Dendritic cell treated with granulocyte-macrophage colony-stimulating factor and Interleukin-4, amounts not matched to agents 40 ng/mL and 50 ng/mL, for 4 days (primary cell): Measurements from ENCODE around the gene HTR4.
"Not testable (repeated sequence)": the region's sequence is repeated elsewhere in the genome, so short reads cannot be mapped to it uniquely, and the experiment has no call there.

Source experiments
- H3K27ac Mint-ChIP-seq: one replicate; pipeline ENCODE4 v1.8.0; 2022; ENCODE audit warnings: mild to moderate bottlenecking, mixed read lengths
- H3K27me3 Mint-ChIP-seq: one replicate; pipeline ENCODE4 v1.8.0; 2022; ENCODE audit warnings: mild to moderate bottlenecking, mixed read lengths
- H3K36me3 Mint-ChIP-seq: one replicate; pipeline ENCODE4 v1.8.0; 2022; ENCODE audit warnings: low read depth, mixed read lengths
- H3K4me1 Mint-ChIP-seq: one replicate; pipeline ENCODE4 v1.8.0; 2022; ENCODE audit warnings: low read depth, mixed read lengths
- H3K4me3 Mint-ChIP-seq: one replicate; pipeline ENCODE4 v1.8.0; 2022; ENCODE audit warnings: mild to moderate bottlenecking, moderate library complexity, mixed read lengths
- H3K9me3 Mint-ChIP-seq: one replicate; pipeline ENCODE4 v1.8.0; 2022; ENCODE audit warnings: mixed read lengths
- intact Hi-C: fragments of 100-400 bp; cut with micrococcal nuclease; formaldehyde crosslinking; loops from one replicate; pipeline ENCODE4 v1.15.0; 2022

HTR4 gene

GRCh38 chr5:148683651-148684050 lies 29.3 kb upstream of the HTR4 start:
- H3K27ac Mint-ChIP-seq, result no peak overlapping the region

GRCh38 chr5:148682058-148683026 lies 28.0 kb upstream of the HTR4 start:
- no peak overlapping the region for H3K4me3 Mint-ChIP-seq
- H3K36me3 Mint-ChIP-seq, result no peaks in the 10 kb centered on the region
- no peak overlapping the region for H3K27ac Mint-ChIP-seq

More at GRCh38 chr5:148683651-148684050, 29.3 kb upstream of the HTR4 start:
- Mint-ChIP-seq H3K27me3 (no peaks in the 10 kb centered on the region), H3K4me1 (no peaks in the 10 kb centered on the region), H3K9me3 (no peaks in the 10 kb centered on the region), H3K4me3 (no peak overlapping the region), H3K36me3 (no peaks in the 10 kb centered on the region)
- intact Hi-C loops, result no loop called here

DNA sequence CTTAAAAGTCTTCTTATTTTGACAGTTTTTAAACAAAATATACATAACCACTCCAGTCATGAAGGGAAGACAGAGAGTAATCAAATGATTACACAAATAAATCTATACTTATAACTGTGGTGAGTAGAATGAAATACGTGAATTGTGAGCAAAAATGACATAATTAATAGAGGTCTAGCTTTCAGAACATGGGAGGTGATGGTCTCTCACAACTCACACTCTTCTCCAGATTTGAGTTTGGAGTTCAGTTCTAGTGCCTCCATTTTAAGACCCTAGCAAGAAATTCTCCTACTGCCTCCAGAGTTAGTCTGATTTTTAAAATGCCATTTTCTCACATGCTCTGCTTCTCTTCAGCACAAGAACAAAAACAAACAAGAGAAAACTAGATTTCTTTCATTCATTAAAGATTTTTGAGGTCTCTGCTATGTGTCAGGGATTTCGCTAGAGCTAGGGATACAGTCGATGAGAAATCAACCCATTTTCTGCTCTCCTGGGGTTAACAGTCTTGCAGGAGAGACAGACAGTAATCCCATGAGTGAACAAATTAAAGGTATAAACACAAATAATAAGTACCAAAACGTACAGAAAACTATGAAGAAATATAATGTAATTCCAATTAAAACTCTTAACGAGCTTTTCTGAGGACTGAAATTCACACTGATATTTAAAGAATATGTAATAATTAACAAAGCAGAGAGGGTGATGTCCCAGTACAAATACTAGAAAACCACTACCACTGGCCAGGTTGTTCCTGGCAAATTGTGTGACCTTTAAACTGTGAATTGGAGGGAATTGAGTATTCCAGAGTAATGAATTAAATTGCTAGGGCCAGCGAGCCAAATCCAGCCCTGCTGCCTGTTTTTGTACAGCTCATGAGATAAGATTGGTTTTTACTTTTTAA lies 27.1 kb upstream of the HTR4 start:
- Mint-ChIP-seq H3K4me3 (no peak overlapping the region), H3K36me3 (no peaks in the 10 kb centered on the region), H3K27ac (no peak overlapping the region), H3K9me3 (no peaks in the 10 kb centered on the region), H3K4me1 (no peaks in the 10 kb centered on the region), H3K27me3 (no peaks in the 10 kb centered on the region)
- intact Hi-C loops, result no loop called here

More at GRCh38 chr5:148682058-148683026, 28.0 kb upstream of the HTR4 start:
- intact Hi-C loops, result no loop called here
- Mint-ChIP-seq H3K9me3 (no peaks in the 10 kb centered on the region), H3K4me1 (no peaks in the 10 kb centered on the region), H3K27me3 (no peaks in the 10 kb centered on the region)

DNA sequence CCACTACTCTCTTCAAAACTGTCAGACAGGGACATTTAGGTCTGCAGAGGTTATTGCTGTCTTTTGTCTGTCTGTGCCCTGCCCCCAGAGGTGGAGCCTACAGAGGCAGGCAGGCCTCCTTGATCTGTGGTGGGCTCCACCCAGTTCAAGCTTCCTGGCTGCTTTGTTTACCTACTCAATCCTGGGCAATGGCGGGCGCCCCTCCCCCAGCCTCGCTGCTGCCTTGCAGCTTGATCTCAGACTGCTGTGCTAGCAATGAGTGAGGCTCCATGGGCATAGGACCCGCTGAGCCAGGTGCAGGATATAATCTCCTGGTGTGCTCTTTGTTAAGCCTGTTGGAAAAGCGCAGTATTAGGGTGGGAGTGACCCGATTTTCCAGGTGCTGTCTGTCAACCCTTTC lies 19.4 kb upstream of the HTR4 start:
- H3K4me1 Mint-ChIP-seq, intact Hi-C loops, H3K27me3 Mint-ChIP-seq, H3K27ac Mint-ChIP-seq, H3K36me3 Mint-ChIP-seq, H3K9me3 Mint-ChIP-seq, H3K4me3 Mint-ChIP-seq: not testable (repeated sequence)

DNA sequence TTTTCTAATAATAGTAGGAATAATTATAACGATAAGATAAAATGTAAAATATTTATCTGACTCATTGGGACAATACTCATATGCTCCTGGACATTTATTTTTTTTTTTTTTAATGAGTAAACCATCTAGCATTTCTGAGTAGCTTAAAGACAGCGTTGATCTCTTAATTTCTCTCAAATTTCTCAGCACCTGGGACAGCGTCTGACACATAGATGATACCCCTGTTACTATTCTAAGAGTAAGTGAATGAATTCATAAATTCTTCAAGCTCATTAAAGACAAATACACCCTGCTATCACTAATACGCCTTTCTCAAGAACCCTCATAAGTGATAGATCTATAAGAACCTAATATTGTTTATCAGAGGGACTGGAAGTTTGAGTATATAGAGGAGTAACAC lies 12.0 kb upstream of the HTR4 start:
- Mint-ChIP-seq H3K9me3 (no peaks in the 10 kb centered on the region), H3K27me3 (no peaks in the 10 kb centered on the region), H3K36me3 (no peaks in the 10 kb centered on the region), H3K4me1 (no peaks in the 10 kb centered on the region), H3K27ac (no peak overlapping the region), H3K4me3 (no peak overlapping the region)
- intact Hi-C loops, result no loop called here

DNA sequence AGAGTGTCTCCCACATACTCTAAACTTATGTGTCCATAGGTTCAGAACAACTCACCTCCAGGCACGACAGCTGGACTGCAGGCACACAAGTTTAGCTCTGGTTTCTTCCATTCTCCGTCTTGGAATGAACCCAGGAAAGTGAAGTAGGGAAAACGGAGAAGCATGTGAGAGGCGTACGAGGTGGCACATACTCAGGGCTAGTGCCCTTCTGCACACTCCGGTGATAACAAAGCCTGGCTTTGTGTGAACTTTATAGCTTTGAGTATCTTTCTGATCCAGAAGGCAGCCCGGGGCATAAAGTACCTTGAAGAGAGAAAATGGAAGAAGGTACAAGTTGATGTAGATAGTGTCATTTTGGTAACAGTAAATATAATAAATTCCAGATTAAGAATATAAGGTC lies 11.1 kb upstream of the HTR4 start:
- no peak overlapping the region for H3K4me3 Mint-ChIP-seq
- intact Hi-C loops, result no loop called here
- peaks cover 4% of the 10 kb centered on the region for H3K27me3 Mint-ChIP-seq
- no peaks in the 10 kb centered on the region for H3K36me3 Mint-ChIP-seq
- H3K9me3 Mint-ChIP-seq, result no peaks in the 10 kb centered on the region
- no peak overlapping the region for H3K27ac Mint-ChIP-seq
- H3K4me1 Mint-ChIP-seq, result no peaks in the 10 kb centered on the region

DNA sequence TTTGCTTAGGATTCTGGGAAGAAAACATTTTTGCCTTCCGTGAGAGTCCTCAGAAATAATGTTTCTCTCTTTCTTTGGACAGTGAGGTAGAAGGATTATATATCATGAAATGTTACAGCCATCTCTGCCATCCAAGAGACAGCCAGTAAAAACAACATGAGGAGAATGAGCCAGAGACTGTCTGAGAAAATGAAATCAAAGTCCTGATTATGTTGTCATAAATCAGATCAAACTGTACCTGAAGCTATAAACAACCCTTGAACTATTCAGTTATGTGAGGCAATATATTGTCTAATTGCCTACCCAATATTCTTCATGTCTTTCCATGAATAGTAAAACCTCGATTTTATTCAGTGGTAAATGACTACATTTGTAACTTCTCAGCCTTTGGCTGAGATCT lies 9.2 kb upstream of the HTR4 start:
- Mint-ChIP-seq H3K9me3 (no peaks in the 10 kb centered on the region), H3K4me1 (no peaks in the 10 kb centered on the region), H3K4me3 (no peak overlapping the region), H3K27ac (no peak overlapping the region), H3K27me3 (peaks cover 13% of the 10 kb centered on the region), H3K36me3 (no peaks in the 10 kb centered on the region)
- intact Hi-C loops, result no loop called here

DNA sequence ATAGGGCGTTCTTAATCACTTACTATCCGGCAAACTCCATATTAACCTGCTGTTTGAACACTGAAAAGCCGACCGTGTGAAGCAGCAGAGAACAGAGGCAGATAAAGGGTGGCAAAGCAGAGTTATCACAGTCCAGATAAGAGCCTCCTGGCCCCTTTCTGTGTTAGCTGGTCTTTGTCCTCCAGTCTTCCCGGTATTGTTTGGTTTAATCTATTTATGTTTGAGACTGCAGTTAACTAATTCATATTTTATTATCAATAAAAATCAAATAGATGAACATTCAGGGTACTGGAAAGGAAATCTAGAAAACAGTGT lies 6.0 kb upstream of the HTR4 start:
- no peaks in the 10 kb centered on the region for H3K9me3 Mint-ChIP-seq
- H3K27ac Mint-ChIP-seq, result no peak overlapping the region
- no peaks in the 10 kb centered on the region for H3K36me3 Mint-ChIP-seq
- H3K27me3 Mint-ChIP-seq, result peaks cover 23% of the 10 kb centered on the region
- intact Hi-C loops, result no loop called here
- H3K4me1 Mint-ChIP-seq, result no peaks in the 10 kb centered on the region
- H3K4me3 Mint-ChIP-seq, result no peak overlapping the region

DNA sequence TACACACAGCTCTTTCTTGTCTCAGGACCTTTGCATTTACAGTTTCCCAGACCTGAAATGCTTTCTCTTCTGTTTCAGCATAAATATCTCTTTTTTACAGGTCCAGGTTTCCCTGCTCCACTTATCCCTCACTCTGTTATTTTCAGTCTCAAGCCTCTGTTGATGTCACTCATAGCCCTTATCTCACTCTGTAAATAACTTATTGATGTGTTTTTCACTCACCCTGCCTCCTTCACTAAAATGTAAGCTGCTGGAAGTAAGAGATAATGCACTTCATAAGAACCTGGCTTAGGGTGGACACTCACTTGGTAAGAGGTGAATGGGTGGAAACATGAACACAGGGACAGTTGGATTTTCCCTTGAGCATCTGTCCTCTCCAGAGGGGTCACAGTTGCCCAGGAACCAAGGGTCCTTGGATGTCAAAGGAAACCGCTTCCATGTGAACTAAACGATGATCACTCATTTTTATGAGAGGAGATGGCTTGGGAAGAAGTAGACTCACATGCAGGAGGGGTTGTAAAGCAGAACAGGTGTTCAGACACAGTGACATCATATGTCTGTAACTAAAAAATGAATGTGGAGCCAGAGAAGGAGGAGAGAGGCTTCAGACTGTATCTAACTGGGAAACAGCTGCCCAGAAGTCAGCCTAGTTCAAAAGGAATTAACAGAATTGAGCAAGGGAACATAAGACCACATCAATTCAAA lies 5.5 kb upstream of the HTR4 start:
- Mint-ChIP-seq H3K4me1 (no peaks in the 10 kb centered on the region), H3K9me3 (no peaks in the 10 kb centered on the region), H3K27me3 (peaks cover 26% of the 10 kb centered on the region), H3K36me3 (no peaks in the 10 kb centered on the region), H3K4me3 (no peak overlapping the region), H3K27ac (no peak overlapping the region)
- intact Hi-C loops, result no loop called here

- intact Hi-C loops, result no loop called here
- Mint-ChIP-seq H3K9me3 (no peaks in the 10 kb centered on the region), H3K36me3 (no peaks in the 10 kb centered on the region), H3K4me3 (no peak overlapping the region), H3K27me3 (peaks cover 35% of the 10 kb centered on the region), H3K4me1 (no peaks in the 10 kb centered on the region), H3K27ac (no peak overlapping the region)
Observed at GRCh38 chr5:148653291-148653835, 964 bp downstream of the HTR4 start.

DNA sequence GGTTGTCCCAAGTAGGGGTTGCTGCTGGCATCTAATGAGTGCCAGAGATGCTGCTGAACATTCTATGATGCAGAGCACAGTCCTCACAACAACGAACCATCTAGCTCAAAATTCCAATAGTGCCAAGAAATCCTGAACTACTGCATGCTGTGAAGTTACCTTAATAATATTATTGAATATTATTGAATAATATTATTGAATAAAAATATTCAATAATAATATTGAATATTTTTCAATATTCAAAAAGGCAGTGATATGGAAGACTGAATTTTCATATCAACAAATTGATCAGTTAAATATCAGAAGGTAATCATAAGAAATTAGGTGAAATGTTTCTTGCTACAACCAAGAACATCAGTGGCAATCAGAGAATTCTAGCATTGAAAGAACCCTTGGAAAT lies 2.8 kb downstream of the HTR4 start:
- H3K27ac Mint-ChIP-seq, result no peak overlapping the region
- intact Hi-C loops, result no loop called here
- peaks cover 44% of the 10 kb centered on the region for H3K27me3 Mint-ChIP-seq
- no peaks in the 10 kb centered on the region for H3K36me3 Mint-ChIP-seq
- no peaks in the 10 kb centered on the region for H3K9me3 Mint-ChIP-seq
- no peaks in the 10 kb centered on the region for H3K4me1 Mint-ChIP-seq
- H3K4me3 Mint-ChIP-seq, result no peak overlapping the region

DNA sequence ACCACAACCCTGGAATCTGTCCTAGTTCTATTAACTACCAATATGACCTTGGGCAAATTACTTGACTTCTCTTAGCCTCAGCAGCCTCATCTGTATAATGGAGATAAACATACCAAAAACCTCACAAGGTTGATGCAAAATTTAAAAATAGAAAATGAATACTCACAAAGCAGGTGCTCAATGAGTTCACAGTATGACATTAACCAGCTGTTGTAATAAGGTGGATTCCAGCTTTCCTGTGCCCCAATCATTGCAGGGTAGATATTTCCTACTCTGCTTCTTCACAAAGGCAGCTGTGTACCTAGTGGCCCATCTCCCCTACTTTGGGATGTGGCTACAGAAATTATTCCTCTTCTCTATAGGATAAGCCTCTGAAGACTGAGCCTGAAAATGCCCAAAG lies 8.8 kb downstream of the HTR4 start:
- Mint-ChIP-seq H3K4me1 (no peaks in the 10 kb centered on the region), H3K27ac (no peak overlapping the region), H3K9me3 (no peaks in the 10 kb centered on the region), H3K27me3 (peaks cover 14% of the 10 kb centered on the region), H3K36me3 (no peaks in the 10 kb centered on the region), H3K4me3 (no peak overlapping the region)
- intact Hi-C loops, result no loop called here

DNA sequence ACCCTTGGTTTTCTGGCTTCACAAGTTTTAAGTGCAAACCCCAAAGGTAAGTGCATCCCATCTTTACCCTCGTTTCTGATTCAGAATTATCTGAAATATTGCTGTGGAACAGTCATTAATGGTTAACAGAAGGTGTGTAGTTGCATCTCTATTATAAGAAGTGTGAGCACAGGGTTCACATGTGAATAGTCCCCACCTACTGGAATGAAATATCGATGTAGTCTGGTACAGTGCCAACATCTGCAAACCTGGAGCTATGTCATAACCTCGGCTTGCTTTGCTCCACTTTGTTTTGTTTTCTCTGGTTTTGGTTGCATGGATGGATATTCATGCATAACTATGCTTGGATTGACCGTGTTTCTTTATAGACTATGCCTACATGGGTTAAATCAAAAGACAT lies 12.6 kb downstream of the HTR4 start:
- Mint-ChIP-seq H3K9me3 (no peaks in the 10 kb centered on the region), H3K36me3 (no peaks in the 10 kb centered on the region), H3K27ac (no peak overlapping the region), H3K4me1 (no peaks in the 10 kb centered on the region), H3K4me3 (no peak overlapping the region), H3K27me3 (peaks cover 4% of the 10 kb centered on the region)
- intact Hi-C loops, result no loop called here

DNA sequence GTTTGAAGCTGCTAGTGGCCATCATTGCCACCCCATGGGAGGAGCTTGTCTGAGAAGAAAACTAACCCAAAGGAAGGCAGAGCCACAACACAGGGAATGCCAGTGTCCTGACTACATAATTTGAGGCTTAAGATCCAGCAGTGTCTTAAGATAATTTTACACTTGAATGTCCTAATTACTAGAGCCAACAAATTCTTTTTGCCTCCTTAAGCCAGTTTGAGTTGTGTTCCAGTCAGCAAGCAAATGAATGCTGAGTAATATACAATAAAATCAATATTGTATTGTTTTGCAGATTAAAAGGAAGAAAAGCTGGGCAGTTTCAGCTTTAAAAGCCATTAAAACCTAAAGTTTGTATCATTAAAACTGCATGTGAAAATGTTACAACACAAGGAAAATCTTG lies 13.9 kb downstream of the HTR4 start:
- H3K4me3 Mint-ChIP-seq, result no peak overlapping the region
- intact Hi-C loops, result no loop called here
- no peaks in the 10 kb centered on the region for H3K36me3 Mint-ChIP-seq
- H3K27ac Mint-ChIP-seq, result no peak overlapping the region
- no peaks in the 10 kb centered on the region for H3K9me3 Mint-ChIP-seq
- H3K27me3 Mint-ChIP-seq, result peaks cover 2% of the 10 kb centered on the region
- no peaks in the 10 kb centered on the region for H3K4me1 Mint-ChIP-seq
